Measurements from ENCODE around the gene OR52D1. TPM values are rescaled to one million over a fixed set of nuclear protein-coding genes. Genes with fewer than 3 reads are reported as not detected.

The OR52D1 gene
- total RNA-seq, 1 donor = not detected

DNA sequence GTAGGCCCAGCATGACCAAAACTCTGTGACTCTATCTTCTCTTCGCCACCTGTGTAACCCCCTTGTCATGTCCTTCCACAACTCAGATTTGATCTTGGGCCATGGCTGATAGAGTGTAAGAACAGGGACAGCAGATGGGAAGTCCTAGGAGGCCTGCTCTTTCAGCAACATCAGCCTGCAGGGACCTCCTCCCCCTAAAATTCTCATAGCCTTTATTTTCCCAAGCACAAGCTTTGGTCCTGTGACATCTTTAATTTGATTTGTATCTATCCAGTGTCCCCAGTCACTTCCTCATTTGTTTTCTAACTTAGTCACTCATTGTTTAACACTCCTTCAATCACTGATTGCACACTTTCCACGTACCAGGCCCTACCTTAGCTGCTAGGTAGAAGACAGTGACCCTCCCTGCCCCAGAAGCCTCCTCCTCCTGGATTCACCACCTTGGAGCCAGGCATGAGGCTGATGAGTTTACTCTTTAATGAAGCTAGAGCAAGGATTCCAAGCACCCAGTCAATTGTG is 16.0 kb downstream of the OR52D1 start:
- Histone ChIP-seq H3K4me1 (ENCODE audit: insufficient read depth, low read length) (no peaks in the 10 kb centered on the region), H3K9me3 (ENCODE audit: low read depth, low read length) (no peaks in the 10 kb centered on the region), H3K27me3 (ENCODE audit: insufficient read depth, low read length) (no peaks in the 10 kb centered on the region), H3K4me3 (ENCODE audit: low read length) (no peak overlapping the region)

DNA sequence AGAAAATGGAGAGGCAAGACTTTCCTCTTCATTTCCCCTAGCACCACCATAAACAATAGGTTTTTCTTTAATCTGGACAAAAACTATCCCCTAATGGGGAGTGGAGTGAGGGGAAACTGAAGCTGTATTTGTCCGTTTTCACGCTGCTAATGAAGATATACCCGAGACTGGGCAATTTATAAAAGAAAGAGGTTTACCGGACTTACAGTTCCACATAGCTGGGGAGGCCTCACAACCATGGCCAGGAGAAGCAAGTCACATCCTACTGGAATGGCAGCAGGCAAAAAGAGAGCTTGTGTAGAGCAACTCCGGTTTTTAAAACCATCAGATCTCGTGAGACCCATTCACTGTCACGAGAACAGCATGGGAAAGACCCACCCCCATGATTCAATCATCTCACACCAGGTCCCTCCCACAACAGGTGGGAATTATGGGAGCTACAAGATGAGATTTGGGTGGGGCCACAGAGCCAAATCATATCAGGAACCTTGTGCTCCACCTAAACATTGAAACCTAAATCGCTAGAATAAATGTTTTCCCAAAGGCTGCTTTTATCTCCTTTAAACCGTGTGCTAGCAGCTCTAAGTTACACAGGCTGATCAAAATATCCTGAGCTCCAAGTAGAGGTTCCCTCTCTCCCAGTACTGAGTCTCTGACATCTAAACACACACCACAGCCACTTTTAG is 17.0 kb downstream of the OR52D1 start:
- Histone ChIP-seq H3K4me1 (ENCODE audit: insufficient read depth, low read length) (no peaks in the 10 kb centered on the region), H3K4me3 (ENCODE audit: low read length) (no peak overlapping the region), H3K27me3 (ENCODE audit: insufficient read depth, low read length) (no peaks in the 10 kb centered on the region), H3K9me3 (ENCODE audit: low read depth, low read length) (no peaks in the 10 kb centered on the region)

- no peak overlapping the region for H3K4me3 ChIP-seq (ENCODE audit: low read length)
- no peaks in the 10 kb centered on the region for H3K27me3 ChIP-seq (ENCODE audit: insufficient read depth, low read length)
- H3K4me1 ChIP-seq (ENCODE audit: insufficient read depth, low read length) = no peaks in the 10 kb centered on the region
- H3K9me3 ChIP-seq (ENCODE audit: low read depth, low read length) = no peaks in the 10 kb centered on the region
These were observed 18.9 kb downstream of the OR52D1 start for GRCh38 chr11:5507177-5507932.

- Histone ChIP-seq H3K4me3 (ENCODE audit: low read length) (no peak overlapping the region), H3K4me1 (ENCODE audit: insufficient read depth, low read length) (no peaks in the 10 kb centered on the region), H3K27me3 (ENCODE audit: insufficient read depth, low read length) (no peaks in the 10 kb centered on the region), H3K9me3 (ENCODE audit: low read depth, low read length) (no peaks in the 10 kb centered on the region)
These were observed 19.4 kb downstream of the OR52D1 start for GRCh38 chr11:5507933-5508305.

DNA sequence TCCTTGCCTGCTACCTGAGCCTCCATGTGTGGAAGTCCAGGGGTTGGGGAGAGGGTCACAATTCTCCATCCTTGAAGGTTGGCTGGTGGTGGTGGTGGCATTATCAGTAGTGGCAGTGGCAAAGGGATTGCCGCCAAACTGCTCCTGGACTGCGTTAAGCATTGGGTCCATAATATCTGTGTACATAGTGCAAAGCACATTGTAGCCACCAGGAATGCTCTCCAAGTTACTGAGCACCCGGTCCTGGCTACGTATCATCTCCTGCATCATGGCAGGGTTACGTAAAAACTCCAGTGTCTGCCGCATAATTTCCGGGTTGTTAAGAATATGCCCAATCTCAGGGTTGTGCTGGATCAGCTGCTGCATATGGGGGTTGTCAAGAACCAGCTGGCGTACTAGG is 20.1 kb downstream of the OR52D1 start:
- no peaks in the 10 kb centered on the region for H3K9me3 ChIP-seq (ENCODE audit: low read depth, low read length)
- no peaks in the 10 kb centered on the region for H3K4me1 ChIP-seq (ENCODE audit: insufficient read depth, low read length)
- H3K27me3 ChIP-seq (ENCODE audit: insufficient read depth, low read length) = no peaks in the 10 kb centered on the region
- no peak overlapping the region for H3K4me3 ChIP-seq (ENCODE audit: low read length)

GRCh38 chr11:5509803-5510202 is 21.3 kb downstream of the OR52D1 start, which contains the start of gene UBQLN3:
Gene UBQLN3, minus strand, starts transcription at chr11:5509957. Its CDS starts 399 bp downstream, at chr11:5509558.
- Histone ChIP-seq H3K9me3 (ENCODE audit: low read depth, low read length) (no peaks in the 10 kb centered on the region), H3K27me3 (ENCODE audit: insufficient read depth, low read length) (no peaks in the 10 kb centered on the region), H3K4me1 (ENCODE audit: insufficient read depth, low read length) (no peaks in the 10 kb centered on the region), H3K4me3 (ENCODE audit: low read length) (no peak within 1 kb of the TSS)

DNA sequence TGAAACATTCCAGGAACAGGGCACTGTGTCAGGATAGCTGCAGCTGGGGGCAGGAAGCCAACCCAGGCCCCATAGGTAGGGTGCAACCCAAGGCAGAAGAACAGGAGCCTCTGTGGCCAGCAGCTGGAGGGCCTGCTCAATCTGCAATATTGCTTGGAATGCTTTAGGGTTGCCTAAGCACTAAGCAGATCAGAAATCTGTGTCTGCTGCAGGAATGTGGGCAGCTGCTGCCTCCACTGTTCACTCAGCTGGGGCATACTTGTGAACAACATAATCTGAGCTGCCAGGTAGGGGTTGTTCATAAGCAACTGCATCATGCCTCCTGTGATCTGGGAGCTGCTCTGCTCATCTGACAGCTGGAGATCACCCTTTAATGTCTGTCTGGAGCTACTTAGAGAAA is 26.4 kb downstream of the OR52D1 start:
- H3K4me3 ChIP-seq (ENCODE audit: low read length) = no peak overlapping the region
- no peaks in the 10 kb centered on the region for H3K9me3 ChIP-seq (ENCODE audit: low read depth, low read length)
- H3K27me3 ChIP-seq (ENCODE audit: insufficient read depth, low read length) = no peaks in the 10 kb centered on the region
- H3K4me1 ChIP-seq (ENCODE audit: insufficient read depth, low read length) = no peaks in the 10 kb centered on the region

DNA sequence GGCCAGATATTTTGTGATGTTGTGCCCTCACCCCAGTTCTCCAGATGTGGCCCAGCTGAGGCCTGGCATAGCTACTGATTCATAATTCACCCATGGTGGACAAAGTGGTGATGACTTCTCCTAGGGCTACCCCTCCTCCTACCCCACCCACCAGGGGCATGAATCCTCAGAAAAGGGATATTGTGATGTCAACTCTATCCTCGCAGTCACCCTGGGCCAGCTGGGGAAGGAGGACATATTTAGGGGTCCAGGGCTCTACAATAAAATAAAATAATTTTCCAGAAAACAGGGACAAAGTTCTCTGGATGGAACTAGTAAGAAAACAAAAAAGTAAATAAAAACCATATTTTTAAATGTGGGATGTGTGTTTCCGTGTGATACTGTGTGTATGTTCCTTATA is 28.1 kb downstream of the OR52D1 start, which contains the start of gene UBQLNL:
TSS of gene UBQLNL (minus strand) at position 101 of the 400 bp plus-strand sequence. CDS start 258 bp downstream, outside the sequence.
- H3K27me3 ChIP-seq (ENCODE audit: insufficient read depth, low read length) = no peaks in the 10 kb centered on the region
- H3K4me3 ChIP-seq (ENCODE audit: low read length) = no peak within 1 kb of the TSS
- no peaks in the 10 kb centered on the region for H3K4me1 ChIP-seq (ENCODE audit: insufficient read depth, low read length)
- H3K9me3 ChIP-seq (ENCODE audit: low read depth, low read length) = no peaks in the 10 kb centered on the region

DNA sequence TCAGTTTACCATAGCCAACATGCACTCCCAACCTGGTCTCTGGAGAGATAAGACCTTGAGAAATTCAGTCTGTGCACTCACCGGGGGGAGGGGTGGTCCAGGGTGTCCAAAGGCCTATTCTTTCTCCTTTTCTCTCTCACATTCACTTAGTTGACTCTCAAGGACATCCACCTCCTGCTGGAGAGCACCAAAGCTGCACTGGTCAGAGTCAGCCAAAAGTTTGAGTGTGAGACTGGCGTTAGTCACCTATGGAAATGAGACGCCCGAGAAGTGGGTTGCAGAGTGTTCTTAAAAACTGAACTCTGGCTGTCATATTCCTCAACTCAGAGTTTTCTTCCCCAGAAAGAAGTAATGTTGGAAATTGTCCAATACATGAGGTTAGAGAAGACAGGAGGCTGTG is 33.1 kb downstream of the OR52D1 start:
- Histone ChIP-seq H3K4me3 (ENCODE audit: low read length) (no peak overlapping the region), H3K4me1 (ENCODE audit: insufficient read depth, low read length) (no peaks in the 10 kb centered on the region), H3K27me3 (ENCODE audit: insufficient read depth, low read length) (no peaks in the 10 kb centered on the region), H3K9me3 (ENCODE audit: low read depth, low read length) (no peaks in the 10 kb centered on the region)

GRCh38 chr11:5522308-5522707 is 33.8 kb downstream of the OR52D1 start:
- Histone ChIP-seq H3K4me1 (ENCODE audit: insufficient read depth, low read length) (no peaks in the 10 kb centered on the region), H3K9me3 (ENCODE audit: low read depth, low read length) (no peaks in the 10 kb centered on the region), H3K27me3 (ENCODE audit: insufficient read depth, low read length) (no peaks in the 10 kb centered on the region), H3K4me3 (ENCODE audit: low read length) (no peak overlapping the region)

- Histone ChIP-seq H3K9me3 (ENCODE audit: low read depth, low read length) (no peaks in the 10 kb centered on the region), H3K27me3 (ENCODE audit: insufficient read depth, low read length) (no peaks in the 10 kb centered on the region), H3K4me1 (ENCODE audit: insufficient read depth, low read length) (no peaks in the 10 kb centered on the region), H3K4me3 (ENCODE audit: low read length) (no peak overlapping the region)
These were observed 36.3 kb downstream of the OR52D1 start for GRCh38 chr11:5524756-5525155.

- no peaks in the 10 kb centered on the region for H3K4me1 ChIP-seq (ENCODE audit: insufficient read depth, low read length)
- no peaks in the 10 kb centered on the region for H3K9me3 ChIP-seq (ENCODE audit: low read depth, low read length)
- H3K4me3 ChIP-seq (ENCODE audit: low read length) = no peak overlapping the region
- no peaks in the 10 kb centered on the region for H3K27me3 ChIP-seq (ENCODE audit: insufficient read depth, low read length)
These were observed 39.2 kb downstream of the OR52D1 start for GRCh38 chr11:5527716-5528115.

DNA sequence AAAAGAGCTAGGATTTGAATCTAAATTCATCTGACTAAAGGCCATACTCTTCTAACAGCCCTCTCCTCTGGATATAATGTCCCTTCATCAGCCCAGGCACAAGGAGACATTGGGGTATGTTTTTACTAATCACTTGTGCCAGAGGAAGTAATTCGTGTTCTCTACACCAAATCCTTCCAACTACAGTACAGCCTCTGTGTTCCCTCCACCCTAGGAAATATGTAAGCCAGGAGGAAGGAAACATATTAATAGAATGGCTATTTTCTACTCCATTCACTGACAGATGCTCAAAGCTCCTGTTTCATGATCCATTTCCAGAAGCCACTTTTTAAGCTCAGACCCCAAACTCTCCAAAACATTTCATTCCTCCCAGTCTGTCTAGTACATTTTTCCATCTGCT is 40.0 kb downstream of the OR52D1 start:
- no peaks in the 10 kb centered on the region for H3K27me3 ChIP-seq (ENCODE audit: insufficient read depth, low read length)
- H3K4me3 ChIP-seq (ENCODE audit: low read length) = no peak overlapping the region
- no peaks in the 10 kb centered on the region for H3K9me3 ChIP-seq (ENCODE audit: low read depth, low read length)
- H3K4me1 ChIP-seq (ENCODE audit: insufficient read depth, low read length) = no peaks in the 10 kb centered on the region

DNA sequence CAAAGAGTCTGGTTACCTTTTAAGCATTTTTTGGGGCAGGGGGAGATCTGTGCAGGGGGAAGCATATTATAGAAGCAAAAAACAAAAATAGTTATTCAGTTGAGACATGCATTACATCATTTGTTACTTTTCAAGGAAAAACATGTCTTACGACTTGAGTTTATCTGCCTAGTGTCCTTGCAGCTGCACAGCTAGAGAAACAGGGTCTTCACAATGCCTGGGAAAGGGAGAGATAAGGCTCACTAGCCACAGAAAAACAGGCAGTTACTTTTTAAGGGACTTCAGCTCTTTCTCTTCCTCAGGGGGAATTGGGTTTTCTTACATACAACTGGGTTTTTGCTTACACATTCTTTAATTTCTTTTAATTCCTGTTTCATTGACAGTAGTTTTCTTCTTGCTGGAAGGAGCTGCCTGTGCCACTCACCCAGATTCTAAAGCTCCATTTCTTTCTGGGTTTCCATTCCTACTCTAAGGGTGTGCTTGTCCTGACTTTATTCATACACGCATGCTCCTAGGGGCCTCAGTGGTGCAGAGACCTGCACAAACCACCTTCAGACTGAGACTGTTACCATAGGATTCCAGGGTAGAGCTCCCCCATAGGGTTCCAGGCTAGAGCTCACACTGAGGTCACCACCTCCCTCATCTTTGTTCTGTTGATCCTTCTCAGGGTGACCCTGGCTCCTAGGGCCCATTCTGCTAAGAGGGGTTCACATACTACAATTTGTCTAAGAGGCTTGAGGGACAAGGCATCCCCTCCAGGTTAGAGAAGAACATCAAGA is 42.8 kb downstream of the OR52D1 start:
- H3K27me3 ChIP-seq (ENCODE audit: insufficient read depth, low read length) = no peaks in the 10 kb centered on the region

DNA sequence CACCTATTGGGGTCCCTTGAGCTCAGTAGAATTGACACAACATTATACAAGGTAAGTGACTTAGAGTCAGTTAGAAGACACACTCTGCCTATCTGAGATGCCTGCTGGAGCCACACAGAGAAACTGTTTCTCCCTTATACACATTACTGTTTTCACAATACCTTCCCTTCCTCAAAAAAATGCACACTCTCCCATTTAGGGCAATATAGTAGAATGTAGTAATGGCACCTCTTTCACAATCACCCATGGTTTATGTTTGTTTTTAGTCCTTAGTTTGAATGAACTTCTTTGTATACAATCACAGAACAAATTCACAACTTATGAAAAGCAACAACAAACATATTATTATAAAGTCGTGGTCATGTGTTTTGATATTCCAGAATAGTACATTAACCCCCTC is 45.6 kb downstream of the OR52D1 start:
- no peaks in the 10 kb centered on the region for H3K4me1 ChIP-seq (ENCODE audit: insufficient read depth, low read length)
- no peak overlapping the region for H3K4me3 ChIP-seq (ENCODE audit: low read length)
- peaks cover 6% of the 10 kb centered on the region for H3K9me3 ChIP-seq (ENCODE audit: low read depth, low read length)
- H3K27me3 ChIP-seq (ENCODE audit: insufficient read depth, low read length) = no peaks in the 10 kb centered on the region

More for the DNA sequence above, 42.8 kb downstream of the OR52D1 start:
- Histone ChIP-seq H3K4me1 (ENCODE audit: insufficient read depth, low read length) (no peaks in the 10 kb centered on the region), H3K4me3 (ENCODE audit: low read length) (no peak overlapping the region), H3K9me3 (ENCODE audit: low read depth, low read length) (no peaks in the 10 kb centered on the region)
